Mesodermal cell (in vitro differentiated cells): ENCODE measurements around the gene CLDN25.

Experiments
- H3K27ac ChIP-seq: 2 replicates; pipeline ENCODE4 v1.7.0; 2013; ENCODE audit warnings: mild to moderate bottlenecking, low read depth, low read length, moderate library complexity; ENCODE audit not compliant: severe bottlenecking
- H3K36me3 ChIP-seq: 2 replicates; pipeline ENCODE4 v1.7.1; 2013; ENCODE audit warnings: mild to moderate bottlenecking, low read length, moderate library complexity; ENCODE audit not compliant: control insufficient read depth, insufficient read depth
- H3K4me1 ChIP-seq: one replicate; pipeline ENCODE4 v1.7.1; 2013; ENCODE audit warnings: mild to moderate bottlenecking, low read length; ENCODE audit not compliant: insufficient read depth, control insufficient read depth, poor library complexity, severe bottlenecking
- H3K4me3 ChIP-seq: 2 replicates; pipeline ENCODE4 v1.7.0; 2013; ENCODE audit warnings: low read length, control low read depth, mild to moderate bottlenecking; ENCODE audit not compliant: insufficient read depth, poor library complexity, severe bottlenecking; ENCODE audit errors: extremely low read depth
- H3K9me3 ChIP-seq: 2 replicates; pipeline ENCODE4 v1.7.1; 2013; ENCODE audit warnings: mild to moderate bottlenecking, low read length, moderate library complexity; ENCODE audit not compliant: control insufficient read depth
- WGBS, 2 experiments: methylation state at CpG; one replicate each; pipeline ENCODE4 v1.1.5; 2013; ENCODE audit warnings: missing lambda C conversion rate in 2 of 2; ENCODE audit not compliant: insufficient coverage in 2 of 2; 5-methylcytosine and 5-hydroxymethylcytosine counted together

Gene CLDN25

DNA sequence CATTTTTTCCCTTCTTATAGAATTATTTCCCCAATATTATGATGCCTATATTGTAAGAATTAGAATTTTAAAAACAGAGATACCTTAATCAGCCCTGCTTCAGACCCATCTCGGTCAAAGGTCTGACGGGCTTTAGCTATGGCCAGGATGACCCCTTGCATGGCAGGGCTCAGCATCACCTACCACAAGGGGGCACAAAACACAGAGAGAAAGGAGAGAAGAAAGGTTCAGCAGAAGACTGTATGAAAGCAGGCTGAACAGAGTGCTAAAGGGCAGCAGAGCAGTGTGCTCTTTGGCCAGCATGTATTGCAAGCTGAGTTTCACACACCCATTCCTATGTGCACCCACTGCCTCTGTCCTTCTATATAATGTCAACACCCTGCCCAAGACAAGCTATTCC lies 26.8 kb downstream of the CLDN25 start:
- H3K27ac ChIP-seq, result no peak overlapping the region
- peaks cover 57% of the 10 kb centered on the region for H3K36me3 ChIP-seq
- no peaks in the 10 kb centered on the region for H3K9me3 ChIP-seq
- no peak overlapping the region for H3K4me3 ChIP-seq
- WGBS, 2 experiments, result no CpG with 5 or more reads among the region's 2 CpGs
- no peaks in the 10 kb centered on the region for H3K4me1 ChIP-seq

DNA sequence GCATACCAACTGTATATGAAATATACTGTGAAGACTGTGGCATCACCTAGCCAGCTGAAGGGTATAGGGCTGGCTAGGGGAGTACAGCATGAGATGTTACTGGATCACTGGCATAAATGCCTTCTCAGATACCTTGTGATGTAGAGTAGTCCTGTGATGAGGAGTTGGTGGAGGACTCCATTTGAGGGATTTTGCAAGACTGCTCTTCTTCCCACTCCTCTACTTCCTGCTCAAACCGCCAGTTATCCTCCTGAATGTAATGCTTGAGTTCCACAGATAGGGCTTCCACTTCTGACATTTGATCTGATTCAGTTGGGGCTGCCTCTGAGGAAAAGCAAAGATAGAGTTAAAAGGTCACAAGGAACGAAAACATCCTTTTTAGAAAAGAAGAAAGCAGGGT lies 29.3 kb downstream of the CLDN25 start:
- H3K4me3 ChIP-seq, result no peak overlapping the region
- H3K27ac ChIP-seq, result no peak overlapping the region
- H3K36me3 ChIP-seq, result peaks cover 40% of the 10 kb centered on the region
- WGBS, 2 experiments, result no CpG with 5 or more reads among the region's 2 CpGs
- no peaks in the 10 kb centered on the region for H3K9me3 ChIP-seq
- H3K4me1 ChIP-seq, result no peaks in the 10 kb centered on the region

DNA sequence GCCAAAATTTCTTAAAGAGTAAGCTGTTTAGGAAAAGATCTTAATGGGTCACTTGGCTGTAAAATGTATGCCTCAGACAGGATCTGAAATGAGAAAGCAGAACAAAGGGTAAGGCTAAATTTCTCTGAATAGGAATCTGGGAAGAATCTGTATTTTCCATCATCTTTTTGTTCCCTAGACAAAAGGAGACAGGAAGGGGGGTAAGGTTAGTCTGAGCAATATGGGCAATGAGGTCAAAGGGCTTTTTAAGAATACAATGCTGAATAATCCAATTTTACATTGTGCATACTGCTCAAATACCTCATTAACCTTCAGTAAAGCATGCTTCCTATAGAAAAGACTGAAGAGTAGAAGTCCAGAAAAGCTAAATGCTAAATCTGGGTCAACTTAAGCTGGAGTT lies 34.6 kb downstream of the CLDN25 start:
- H3K4me1 ChIP-seq, result no peaks in the 10 kb centered on the region
- H3K36me3 ChIP-seq, result peaks cover 35% of the 10 kb centered on the region
- no peak overlapping the region for H3K27ac ChIP-seq
- no peak overlapping the region for H3K4me3 ChIP-seq
- no peaks in the 10 kb centered on the region for H3K9me3 ChIP-seq

DNA sequence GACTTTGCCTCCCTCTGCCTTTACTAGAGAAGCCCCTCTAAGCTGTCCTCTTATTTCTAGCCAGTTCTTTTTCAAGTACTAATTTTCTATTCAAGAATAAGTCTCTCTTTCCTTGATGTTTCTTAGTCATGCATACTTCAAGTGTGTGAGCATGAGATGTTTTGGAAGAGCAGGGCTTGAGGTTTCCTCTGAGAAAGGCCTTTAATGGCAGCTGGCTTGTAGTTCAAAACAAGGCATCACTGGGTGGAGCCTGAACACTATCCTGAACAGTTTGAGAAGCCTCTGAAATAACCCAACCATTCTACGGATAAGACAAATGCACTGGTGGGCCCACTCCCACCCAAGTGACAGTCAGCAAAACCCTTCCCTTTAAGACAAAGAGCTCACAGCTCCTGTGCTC lies 37.6 kb downstream of the CLDN25 start:
- Histone ChIP-seq H3K9me3 (no peaks in the 10 kb centered on the region), H3K27ac (no peak overlapping the region), H3K4me3 (no peak overlapping the region), H3K36me3 (peaks cover 45% of the 10 kb centered on the region), H3K4me1 (no peaks in the 10 kb centered on the region)
- WGBS, 2 experiments, result no CpG with 5 or more reads among the region's 1 CpG

DNA sequence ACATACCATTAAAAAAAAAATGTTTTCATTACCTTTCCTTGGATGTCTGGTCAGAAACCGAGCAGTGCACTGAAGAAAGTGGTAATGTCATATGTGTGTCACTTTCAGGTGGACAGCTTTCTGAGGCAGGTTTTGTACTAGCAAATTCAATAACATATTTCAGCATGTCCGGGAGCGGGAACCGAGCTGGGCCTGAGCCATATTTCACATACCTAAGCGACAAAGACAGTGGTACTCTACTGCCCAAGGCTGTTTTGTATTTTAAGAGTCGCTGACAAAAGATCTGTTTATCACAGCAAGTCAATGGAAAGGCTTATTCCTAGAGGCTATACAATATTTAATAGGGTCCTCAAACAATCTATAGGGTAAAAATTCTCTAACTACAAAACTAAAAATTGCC lies 38.0 kb downstream of the CLDN25 start:
- no peaks in the 10 kb centered on the region for H3K9me3 ChIP-seq
- H3K27ac ChIP-seq, result no peak overlapping the region
- no peaks in the 10 kb centered on the region for H3K4me1 ChIP-seq
- 88% methylated on average over 3 of the region's 6 CpGs; no CpG with 5 or more reads in 1 of the 2 experiments for WGBS, 2 experiments
- H3K4me3 ChIP-seq, result no peak overlapping the region
- H3K36me3 ChIP-seq, result peaks cover 43% of the 10 kb centered on the region

DNA sequence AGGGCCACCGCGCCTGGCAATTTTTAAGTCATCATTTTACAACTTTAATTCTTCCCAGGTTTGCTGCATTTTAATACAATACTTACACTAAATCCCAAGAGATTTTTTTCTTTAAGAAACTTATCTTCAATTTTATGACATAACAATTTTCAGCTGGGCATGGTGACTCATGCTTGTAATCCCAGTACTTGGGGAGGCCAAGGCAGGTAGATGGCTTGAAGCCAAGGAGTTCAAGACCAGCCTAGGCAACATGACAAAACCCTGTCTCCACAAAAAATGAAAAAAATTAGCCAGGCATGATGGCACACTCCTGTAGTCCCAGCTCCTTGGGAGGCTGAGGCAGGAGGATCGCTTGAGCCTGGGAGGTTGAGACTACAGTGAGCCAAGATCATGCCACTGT lies 38.8 kb downstream of the CLDN25 start:
- WGBS, 2 experiments, result 94 to 97% methylated on average over 3 of the region's 3 CpGs
- peaks cover 44% of the 10 kb centered on the region for H3K36me3 ChIP-seq

DNA sequence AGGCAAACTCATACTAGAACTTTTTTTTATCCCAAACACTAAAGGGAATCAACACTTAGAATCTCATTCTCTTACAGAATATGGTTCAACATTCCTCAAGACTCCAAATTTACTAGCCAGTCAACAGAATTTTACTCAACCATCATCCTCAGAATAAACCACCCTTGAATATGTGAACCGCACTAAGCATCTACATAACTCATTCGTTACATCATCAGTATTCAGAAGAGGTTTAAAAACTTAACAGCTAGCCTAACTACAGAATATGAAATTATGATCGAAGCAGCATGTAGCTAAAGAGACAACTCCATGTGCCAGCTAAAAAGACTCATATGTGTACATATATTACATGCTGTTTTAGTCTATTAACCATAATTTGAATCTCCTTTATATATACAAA lies 47.9 kb downstream of the CLDN25 start:
- no CpG with 5 or more reads among the region's 3 CpGs for WGBS, 2 experiments
- H3K4me1 ChIP-seq, result no peaks in the 10 kb centered on the region
- H3K9me3 ChIP-seq, result no peaks in the 10 kb centered on the region
- no peak overlapping the region for H3K4me3 ChIP-seq
- no peak overlapping the region for H3K27ac ChIP-seq
- peaks cover 52% of the 10 kb centered on the region for H3K36me3 ChIP-seq

More for the DNA sequence above, 38.8 kb downstream of the CLDN25 start:
- no peak overlapping the region for H3K27ac ChIP-seq
- no peaks in the 10 kb centered on the region for H3K4me1 ChIP-seq
- no peak overlapping the region for H3K4me3 ChIP-seq
- H3K9me3 ChIP-seq, result no peaks in the 10 kb centered on the region

DNA sequence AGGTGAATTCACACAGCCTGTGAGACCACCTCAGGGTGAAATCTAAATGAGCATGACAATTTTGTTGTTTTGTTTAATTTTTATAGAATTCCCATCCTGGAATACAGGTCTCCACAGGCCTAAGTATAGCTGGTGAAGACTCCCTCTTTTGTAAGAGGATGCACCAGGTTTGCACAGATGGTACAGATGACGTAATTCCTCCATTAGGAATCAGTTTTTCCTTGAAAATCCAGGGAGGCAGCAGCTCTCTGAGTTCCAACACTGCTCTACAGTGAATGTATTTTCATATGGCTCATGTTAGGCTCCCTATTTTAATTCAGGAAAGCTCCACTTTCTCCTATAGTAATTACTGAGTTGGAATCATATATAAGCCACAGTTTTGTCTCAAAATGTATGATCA lies 48.6 kb downstream of the CLDN25 start:
- H3K27ac ChIP-seq, result no peak overlapping the region
- H3K4me1 ChIP-seq, result no peaks in the 10 kb centered on the region
- 100% methylated on average over 1 of the region's 1 CpG for WGBS, 2 experiments
- no peak overlapping the region for H3K4me3 ChIP-seq
- no peaks in the 10 kb centered on the region for H3K9me3 ChIP-seq
- H3K36me3 ChIP-seq, result peaks cover 52% of the 10 kb centered on the region

DNA sequence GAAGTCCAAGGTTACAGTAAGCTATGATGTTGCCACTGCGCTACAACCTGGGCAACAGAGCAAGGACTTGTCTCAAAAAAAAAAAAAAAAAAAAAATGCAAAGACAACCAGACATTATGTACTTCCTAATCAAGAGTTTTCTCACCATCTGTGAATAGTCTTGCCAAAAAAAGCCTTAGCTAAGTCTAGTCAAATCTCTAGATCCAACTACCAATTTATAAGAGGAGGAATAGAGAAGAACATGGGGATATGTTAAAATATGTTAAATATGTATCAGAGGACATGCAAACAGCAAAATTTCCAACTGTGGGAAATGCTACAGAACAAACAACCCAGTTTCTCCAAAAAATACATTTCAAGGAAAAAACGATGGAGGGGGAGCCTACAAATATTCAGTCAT lies 50.2 kb downstream of the CLDN25 start:
- Histone ChIP-seq H3K4me3 (no peak overlapping the region), H3K9me3 (no peaks in the 10 kb centered on the region), H3K27ac (no peak overlapping the region), H3K4me1 (no peaks in the 10 kb centered on the region), H3K36me3 (peaks cover 45% of the 10 kb centered on the region)
- no CpG with 5 or more reads among the region's 2 CpGs for WGBS, 2 experiments
